NCI-H1105 treated with DMSO at 0.1 percent for 48 hours (cell line): Measurements from ENCODE around the gene SLC26A3.

Experiments used
- DNase-seq: peaks from one replicate; lab custom pipeline; 2025; lab: John Stamatoyannopoulos, UW

SLC26A3 gene

DNA sequence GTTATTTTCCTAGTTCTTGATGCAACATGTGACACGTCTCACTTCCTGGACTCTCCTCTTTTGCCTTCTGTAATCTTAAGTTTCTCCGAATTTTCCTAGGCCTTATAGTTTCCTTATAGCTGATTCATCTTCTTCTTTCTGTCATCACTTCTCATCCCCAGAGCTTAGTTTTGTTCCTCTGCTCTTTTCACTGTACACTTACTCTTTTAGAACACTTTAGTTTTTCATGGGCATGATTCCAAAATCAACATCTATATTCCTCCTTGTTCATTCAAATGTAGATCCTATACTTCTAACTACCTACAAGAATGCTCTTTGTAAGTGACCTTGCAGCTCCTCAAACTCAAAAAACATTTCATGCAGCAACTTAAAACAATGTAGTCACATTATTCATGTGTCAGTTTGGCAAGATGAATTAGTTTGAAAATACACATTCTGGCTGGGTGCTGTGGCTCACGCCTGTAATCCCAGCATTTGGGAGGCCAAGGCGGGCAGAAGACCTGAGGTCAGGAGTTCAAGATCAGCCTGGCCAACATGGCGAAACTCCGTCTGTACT is 13.1 kb upstream of the SLC26A3 start:
- no peak for DNase-seq

DNA sequence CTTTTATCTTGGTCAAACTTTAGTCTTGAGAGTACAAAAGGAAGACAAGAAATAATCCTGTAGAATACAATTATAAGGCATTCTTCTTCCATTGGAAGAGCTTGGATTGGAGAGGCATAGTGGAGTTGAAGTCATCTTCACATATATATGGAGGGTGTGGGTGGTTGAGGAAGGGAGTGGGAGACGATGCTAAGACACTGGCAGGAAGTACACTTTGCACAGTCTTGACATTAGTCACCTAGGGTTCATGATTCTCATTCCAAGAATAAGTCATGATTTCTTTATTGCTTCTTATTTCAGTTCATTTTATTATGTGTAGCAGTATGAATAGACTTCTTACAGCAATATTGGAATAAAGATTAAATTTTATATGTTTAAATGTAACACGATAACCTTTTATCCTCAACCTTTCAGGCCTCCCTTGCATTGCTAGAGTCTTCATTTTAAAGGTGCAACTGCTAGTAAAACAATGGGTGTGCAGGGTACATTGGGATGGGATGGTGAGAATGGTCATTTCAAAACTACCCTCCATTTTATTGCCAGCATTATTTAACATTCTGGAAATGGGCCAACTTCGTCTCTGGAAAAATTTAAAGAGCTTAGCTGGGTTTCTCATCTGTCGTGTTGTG is 12.3 kb upstream of the SLC26A3 start:
- DNase-seq: no peak

DNA sequence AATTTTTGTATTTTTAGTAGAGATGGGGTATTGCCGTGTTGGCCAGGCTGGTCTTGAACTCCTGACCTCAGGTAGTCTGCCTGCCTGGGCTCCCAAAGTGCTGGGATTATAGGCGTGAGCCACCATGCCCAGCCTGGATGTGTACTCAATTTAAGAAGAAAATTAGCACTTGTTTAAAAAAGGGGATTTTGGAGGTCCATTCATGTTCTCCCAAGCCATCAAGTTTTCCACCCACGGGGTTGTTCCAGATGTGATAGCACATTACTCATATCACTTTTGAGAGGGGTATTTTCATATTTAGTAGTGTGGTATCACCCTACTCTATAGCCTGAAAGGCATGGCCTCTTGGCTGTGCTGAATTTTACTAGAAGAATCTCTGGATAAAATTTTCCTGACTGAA is 10.5 kb upstream of the SLC26A3 start:
- no peak for DNase-seq

DNA sequence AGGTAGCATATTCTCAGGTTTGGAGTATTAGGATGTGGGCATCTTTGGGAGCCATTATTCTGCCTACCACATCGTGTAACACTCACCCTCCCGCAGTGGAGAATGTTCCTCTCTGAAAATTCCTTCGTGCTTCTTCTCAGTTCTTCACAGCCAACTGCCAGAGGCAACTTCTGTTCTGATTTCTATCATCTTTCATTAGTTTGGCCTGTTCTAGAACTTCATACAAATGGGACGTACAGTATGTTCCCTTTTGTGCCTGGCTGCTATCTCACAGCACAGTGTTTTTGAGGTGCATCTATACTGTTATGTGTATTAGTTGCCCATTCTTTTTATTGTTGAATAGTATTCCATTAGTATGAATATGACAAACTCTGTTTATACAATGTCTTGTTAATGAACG is 8.9 kb upstream of the SLC26A3 start:
- DNase-seq: no peak

DNA sequence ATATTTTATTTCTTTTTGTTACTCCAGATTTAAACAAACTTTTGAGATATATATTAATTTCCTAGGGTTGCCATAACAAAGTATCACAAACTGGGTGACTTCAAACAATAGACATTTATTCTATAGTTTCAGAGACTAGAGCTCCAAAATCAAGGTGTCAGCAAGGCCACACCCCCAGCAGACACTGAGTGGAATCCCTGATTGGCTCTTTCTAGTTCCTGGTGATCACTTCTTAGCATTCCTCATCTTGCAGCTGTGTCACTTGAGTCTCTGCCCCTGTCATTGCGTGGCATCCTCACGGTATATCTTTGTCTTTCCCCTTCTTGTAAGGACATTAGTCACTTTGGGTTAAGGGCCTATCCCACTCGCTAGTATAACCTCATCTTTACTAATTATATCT is 7.6 kb upstream of the SLC26A3 start:
- no peak for DNase-seq

DNA sequence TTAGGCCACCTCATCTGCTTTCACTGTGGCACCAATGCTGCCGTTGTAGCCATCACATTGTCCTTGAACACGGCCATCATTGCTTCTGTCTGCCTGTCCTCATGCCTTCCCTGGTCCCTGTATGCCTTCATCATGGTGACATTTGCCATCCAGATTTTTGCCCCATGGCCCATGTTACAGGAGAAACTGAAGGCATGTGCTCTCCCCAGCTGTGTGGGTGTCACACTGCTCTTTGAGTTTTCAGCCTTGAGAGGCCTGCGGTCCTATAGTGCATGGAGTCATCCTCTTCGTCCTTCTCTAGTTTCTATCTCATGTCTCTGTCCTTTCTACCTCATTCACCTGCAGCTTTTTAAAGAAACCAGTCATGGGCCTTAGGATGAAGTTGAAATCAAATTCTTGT is 6.2 kb upstream of the SLC26A3 start:
- DNase-seq: no peak

DNA sequence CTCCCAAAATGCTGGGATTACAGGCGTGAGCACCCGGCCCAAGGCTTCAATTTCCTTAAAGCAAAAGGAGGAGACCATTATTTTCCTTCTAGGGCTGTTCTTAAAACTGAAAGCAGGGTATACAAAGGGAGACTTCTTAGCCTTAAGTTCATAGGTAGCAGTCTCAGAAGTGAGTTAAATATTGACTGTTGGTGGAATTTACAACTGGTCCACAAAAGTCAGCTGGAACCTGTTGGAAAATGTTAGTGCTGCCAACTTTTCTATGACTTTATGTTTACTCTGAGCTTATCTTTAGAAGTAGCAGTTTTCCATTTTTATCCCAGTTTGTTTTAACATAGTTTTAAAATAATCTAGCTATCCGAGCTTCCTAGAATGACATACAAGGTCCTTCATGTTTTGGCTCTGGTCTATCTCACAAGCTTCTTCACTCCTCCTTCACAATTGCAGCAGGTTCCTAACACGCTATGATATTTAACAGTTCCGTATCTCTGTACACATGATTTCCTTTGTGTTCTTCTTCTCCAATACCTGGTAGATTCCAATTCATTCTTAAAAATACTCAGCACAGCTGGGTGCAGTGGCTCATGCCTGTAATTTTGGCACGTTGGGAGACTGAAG is 3.3 kb downstream of the SLC26A3 start:
- no peak for DNase-seq

DNA sequence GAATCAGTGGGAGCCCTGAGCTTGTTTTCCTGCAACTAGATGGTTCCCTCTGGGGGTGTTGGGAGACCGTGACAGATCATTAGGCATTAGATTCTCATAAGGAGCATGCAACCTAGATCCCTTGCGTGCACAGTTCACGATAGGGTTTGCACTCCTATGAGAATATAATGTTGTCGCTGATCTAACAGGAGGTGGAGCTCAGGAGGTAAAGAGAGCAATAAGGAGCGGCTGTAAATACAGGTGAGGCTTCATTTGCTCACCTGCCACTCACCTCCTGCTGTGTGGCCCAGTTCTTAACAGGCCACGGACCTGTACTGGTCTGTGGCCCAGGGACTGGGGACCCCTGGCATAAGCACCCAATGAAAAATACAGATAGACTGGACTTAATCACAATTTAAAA is 10.7 kb downstream of the SLC26A3 start:
- no peak for DNase-seq

DNA sequence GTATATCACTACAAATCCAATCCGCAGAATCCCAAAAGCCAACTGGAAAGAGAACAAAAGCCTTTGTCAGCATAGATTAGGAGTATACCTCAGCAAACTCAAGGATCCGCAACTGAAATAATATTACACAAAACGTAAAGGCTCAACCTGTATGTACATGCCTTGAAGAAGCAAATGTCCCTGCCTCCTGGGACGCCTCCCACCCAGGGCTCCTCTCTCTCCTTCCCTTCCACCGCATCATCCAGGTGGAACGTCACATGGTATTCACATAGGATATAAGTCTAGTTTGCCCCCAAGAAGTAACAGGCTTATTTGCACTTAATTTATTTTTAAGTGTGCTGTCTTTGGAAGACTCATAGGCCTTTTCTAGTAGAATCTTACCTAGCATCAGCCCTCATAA is 13.4 kb downstream of the SLC26A3 start:
- no peak for DNase-seq

DNA sequence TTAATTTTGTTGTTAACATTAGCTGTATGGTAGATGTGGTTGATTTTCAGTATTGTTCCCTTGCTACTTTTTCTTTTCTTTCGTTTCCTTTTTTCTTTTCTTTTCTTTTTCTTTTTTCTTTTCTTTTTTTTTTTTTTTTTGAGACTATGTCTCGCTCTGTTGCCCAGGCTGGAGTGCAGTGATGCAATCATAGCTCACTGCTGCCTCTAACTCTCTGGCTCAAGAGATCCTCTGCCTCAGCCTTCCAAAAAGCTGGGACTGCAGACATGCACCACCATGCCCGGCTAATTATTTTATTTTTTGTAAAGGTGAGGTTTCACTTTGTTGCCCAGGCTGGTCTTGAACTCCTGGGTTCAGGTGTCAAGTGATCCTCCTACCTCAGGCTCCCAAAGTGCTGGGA is 14.4 kb downstream of the SLC26A3 start:
- DNase-seq: no peak

DNA sequence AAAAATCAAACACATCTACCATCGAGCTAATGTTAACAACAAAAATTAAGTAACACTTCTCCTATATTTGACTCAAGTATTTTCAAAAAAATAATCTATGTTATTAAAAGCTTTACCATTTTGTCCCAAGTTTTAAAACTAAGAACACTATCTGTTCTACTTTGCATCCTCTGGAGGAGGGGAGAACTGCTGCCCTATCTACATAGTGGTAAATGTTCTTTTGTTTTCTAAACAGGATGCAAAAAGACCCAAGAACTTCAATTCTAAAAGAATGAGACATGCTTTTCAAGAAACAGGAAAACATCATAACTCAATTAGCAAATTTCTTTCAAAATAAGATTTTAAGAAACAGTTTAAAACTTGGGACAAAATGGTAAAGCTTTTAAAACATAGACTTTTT is 14.8 kb downstream of the SLC26A3 start:
- DNase-seq: no peak

DNA sequence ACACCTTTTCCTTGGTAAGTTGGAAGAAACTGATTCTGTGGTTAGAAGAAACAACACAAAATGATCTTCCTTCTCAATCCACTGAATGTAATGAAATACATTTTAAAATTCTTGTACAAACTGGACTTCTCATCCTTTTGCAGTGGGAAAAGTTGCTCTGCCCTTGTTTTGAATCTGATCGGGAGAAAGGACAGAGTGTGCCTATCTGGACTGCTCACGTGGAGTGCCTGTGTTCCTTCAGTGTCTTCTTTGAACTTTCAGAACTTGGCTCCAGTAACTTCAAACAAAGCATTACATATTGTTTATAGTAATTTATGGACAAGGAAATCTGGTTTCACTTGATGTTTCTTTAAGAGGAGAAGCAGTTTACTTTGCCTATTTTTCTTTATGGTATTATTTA is 17.1 kb downstream of the SLC26A3 start:
- no peak for DNase-seq

DNA sequence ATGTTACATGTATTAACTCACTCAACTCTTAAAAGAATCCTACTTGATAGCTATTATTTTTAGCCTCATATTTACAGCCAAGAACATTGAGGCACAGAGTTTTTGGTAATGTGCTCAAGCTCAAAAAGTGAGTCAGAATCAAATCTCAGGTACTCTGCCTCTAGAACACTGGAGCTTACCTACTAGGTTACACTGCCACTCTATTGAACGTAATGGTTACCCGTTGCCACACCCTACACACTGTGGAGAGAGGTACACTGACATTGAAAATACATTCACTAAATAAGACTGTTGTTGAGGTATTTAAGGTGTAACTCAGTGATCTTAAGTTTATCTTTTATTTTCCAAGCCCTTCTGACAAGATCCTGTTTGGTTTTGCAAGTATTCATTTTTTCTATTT is 17.9 kb downstream of the SLC26A3 start:
- no peak for DNase-seq

DNA sequence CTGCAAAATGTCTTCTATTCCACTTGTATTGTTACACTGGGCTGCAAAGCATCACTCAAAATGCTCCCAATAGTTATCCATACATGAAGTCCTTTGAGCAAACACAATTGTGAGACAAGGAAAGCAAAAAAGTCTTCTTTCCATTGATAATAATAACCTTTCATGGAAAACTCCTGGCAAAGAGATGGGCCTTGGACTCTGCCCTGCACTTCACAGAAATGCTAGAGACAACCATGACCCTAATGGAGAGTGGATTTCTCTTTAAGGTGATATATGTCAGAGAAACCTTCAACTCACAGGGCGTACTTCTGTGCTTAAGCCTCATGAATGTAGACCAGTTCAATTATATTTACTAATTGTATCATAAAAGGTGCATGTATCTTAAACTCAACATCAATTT is 19.4 kb downstream of the SLC26A3 start:
- DNase-seq: no peak

DNA sequence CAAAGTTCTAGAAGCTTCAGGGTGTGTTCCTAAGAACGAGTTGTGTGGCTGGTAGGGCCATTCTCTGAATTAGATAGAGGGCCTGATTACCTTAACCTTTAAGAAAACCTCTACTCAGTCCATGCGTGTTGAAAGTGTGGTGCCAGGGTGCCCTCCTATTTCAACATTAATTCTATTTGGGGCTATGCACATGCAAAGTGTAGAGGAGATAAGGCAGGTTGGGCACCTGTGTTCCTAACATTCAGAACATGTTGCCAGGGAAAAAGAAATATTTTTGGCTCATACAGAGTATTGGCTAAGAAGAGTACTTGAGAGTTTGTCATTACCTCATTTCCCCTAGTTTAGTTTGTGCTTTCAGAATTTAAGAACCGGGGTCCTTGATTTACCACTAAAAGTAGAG is 20.6 kb downstream of the SLC26A3 start:
- DNase-seq: no peak

DNA sequence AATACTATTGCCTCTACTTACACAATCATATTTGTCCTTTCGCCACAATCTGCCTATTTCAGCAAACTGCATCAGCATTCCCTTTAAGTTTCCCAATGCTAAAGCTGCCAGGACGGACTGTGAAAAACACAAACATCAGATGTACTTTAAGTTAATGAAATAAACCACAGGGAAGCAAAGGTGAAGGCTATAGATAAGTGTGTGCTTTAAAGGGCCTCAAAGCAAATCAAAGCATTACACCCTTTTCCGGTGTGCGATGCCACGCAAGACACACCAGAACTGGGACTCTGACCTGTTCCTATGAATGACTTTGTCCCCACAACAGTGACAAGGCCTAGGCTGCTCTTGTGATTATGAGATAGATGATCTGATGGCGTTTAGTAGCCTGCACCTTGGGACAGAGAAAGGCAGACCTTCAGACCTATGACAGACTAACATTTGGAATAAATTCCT is 23.4 kb downstream of the SLC26A3 start:
- DNase-seq: no peak

DNA sequence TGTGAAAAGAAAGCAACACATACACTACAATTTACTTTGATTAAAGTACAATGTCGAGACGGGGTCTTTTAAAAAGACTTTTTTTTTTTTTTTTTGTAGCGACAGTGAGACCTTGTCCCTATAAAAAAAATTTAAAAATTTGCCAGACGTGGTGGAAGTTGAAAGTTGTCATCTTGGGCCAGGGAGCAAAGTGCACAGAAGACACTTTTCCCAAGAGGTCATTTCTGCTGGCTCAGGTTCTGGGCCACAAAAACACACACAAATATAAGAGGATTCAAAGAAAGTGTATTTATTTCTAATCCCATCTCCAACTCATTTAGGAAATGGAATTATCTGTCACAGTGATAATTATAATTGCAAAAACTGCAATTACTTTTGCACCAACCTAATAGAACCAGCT is 24.7 kb downstream of the SLC26A3 start:
- no peak for DNase-seq

DNA sequence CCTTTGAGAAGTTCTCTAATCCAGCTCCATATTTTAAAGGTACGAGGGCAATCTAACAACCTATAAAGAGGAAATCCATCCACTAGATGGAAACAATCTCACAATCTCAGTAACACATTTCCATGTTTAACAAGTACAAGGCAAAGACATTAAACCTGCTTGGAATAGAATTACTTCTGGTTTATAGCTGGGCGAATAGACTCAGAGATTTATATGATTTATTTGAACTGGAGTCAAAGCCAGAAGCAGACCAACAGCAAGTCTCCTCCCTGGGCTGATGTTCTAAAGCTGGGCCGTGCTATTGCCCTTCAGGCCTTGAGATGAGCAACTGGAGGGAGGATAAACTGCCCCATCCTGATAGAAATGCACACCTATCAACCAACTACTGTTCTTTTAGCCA is 25.3 kb downstream of the SLC26A3 start:
- DNase-seq: no peak

DNA sequence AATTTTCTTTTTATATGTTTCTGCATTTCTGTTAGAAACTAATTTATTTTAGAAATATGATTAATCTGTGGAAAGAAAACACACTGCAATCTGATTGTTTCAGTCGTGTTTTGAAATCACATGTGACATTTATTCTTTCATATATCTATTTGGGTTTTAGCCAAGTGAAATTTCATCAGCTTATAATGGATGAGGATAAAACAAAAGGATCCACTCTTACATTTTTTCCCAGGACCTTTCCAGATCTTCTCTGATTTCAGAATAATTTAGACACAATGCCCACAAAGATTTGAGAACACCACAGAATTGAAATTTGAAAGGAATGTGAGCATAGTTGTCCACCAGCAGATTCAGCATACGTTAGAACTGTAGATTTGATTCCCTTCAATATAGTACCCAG is 30.0 kb downstream of the SLC26A3 start:
- DNase-seq: no peak

DNA sequence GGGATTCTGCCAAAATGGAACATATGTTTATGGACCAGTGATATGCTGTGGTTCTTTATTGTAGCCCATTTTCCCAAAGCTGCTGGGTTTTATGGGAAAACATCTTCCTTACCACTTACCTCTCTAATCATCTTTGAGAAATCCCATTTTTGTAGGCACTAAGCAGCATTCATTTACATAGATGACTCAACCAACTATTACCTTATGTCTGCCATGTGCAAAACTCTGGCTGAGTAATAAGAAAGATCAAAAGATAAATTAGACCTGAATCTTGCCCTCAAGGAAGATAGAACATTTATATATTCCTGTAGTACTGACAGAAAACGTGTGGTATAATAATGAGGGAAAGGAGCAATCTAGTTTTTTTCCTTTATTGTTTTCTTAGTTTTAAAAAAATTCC is 34.8 kb downstream of the SLC26A3 start:
- DNase-seq: no peak

DNA sequence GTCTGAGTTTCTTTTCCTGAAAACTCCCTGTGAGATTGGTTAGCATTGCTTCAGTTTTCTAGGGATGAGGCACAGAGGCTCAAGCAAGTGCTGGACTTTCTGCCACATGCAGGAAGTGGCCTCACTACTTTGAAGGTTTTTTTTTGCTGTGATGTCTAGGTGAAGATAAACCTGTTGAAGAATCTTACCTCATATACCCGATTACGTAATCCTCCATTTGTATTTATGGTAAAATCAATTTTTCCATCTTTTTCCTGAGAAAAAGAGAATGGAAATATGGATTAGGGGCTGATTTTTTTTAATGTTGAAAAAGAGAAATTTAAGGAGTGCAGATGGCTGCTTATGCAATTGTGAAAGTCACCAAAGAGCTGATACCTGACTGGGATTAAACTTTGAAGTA is 35.6 kb downstream of the SLC26A3 start:
- DNase-seq: no peak

DNA sequence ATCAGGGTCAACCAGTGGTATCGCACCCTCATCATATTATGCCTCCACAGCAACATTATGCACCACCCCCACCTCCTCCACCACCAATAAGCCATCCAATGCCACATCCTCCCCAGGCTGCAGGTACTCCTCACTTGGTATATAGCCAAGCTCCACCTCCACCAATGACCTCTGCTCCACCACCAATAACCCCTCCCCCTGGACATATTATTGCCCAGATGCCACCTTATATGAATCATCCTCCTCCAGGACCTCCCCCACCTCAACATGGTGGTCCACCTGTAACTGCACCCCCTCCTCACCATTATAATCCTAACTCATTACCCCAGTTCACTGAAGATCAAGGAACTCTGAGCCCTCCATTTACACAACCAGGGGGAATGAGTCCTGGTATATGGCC is 44.4 kb downstream of the SLC26A3 start:
- no peak for DNase-seq

DNA sequence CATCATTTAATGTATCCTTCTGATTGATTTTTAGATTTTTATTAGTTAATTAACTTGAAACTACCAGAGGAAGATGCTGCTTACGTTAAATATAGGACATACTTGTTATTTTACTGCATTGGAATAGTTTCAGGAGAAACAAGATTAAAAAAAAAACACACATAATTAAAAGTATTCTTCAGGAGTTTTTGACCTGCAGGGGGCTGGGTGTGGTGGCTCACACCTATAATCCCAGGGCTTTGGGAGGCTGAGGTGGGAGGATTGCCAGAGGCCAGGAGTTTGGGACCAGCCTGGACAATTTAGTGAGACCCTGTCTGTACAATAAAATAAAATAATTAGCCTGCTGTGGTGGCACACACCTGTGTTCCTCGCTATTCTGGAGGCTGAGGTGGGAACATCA is 48.4 kb downstream of the SLC26A3 start:
- no peak for DNase-seq

DNA sequence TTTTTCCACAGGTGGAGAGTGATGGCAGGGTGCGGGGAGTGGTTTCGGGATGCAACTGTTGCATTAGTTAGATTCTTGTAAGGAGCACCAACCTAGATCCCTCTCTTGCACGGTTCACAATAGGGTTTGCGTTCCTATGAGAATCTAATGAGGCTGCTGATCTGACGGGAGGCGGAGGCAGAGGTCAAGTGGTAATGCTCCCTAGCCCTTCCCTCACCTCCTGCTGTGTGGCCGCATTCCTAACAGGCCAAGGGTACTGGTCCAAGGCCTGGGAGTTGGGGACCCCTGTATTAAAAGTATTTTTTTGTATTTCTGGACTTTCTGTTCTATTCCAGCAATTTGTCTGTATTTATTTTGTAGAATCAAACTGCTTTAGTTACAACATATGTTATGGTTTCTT is 51.9 kb downstream of the SLC26A3 start:
- no peak for DNase-seq
